ENCODE data around the gene MAP2. TPM values are rescaled to one million over a fixed set of nuclear protein-coding genes. Genes with fewer than 3 reads are reported as not detected.

MAP2 gene
- total RNA-seq, 4 donors from 2014 or later: 18.9 to 36.4 (median 25.3) TPM

- ATAC-seq (ENCODE audit: low FRiP score) (no peak), DNase-seq (ENCODE audit: low spot score) (no peak)
- TF ChIP-seq, protein P1, sequence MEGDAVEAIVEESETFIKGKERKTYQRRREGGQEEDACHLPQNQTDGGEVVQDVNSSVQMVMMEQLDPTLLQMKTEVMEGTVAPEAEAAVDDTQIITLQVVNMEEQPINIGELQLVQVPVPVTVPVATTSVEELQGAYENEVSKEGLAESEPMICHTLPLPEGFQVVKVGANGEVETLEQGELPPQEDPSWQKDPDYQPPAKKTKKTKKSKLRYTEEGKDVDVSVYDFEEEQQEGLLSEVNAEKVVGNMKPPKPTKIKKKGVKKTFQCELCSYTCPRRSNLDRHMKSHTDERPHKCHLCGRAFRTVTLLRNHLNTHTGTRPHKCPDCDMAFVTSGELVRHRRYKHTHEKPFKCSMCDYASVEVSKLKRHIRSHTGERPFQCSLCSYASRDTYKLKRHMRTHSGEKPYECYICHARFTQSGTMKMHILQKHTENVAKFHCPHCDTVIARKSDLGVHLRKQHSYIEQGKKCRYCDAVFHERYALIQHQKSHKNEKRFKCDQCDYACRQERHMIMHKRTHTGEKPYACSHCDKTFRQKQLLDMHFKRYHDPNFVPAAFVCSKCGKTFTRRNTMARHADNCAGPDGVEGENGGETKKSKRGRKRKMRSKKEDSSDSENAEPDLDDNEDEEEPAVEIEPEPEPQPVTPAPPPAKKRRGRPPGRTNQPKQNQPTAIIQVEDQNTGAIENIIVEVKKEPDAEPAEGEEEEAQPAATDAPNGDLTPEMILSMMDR (IDR thresholded peaks at IDR 0.05): no peak
These were observed 1.1 kb downstream of the MAP2 start for GRCh38 chr2:209424781-209425470.

DNA sequence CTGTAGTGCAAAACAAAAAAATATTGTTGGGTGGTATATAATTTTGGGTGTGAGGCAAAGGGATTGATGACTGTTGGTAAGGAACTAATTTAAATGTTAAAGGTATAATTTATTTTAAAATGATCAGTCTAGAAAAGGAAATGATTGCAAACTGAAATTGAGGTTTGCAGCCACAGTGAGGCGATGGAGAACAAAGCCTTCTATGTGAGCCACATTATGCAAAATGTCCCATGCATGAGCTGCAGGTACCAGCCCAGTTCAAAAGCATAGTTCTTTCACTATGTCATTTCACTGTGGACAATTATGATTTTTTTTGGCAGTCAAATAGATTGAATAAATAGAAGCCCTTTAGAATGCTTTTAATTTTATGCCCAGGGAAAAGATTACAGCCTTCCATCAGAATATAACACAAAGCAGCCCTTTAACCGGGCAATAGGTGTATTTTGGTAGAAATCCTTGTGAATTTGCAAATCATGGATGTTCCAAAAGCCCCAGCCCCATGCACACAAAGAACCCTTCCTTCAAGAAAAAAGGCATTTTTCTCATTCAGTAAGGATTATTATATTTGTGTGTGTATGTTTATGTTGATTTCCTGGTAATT, 1.7 kb downstream of the MAP2 start:
- DNase-seq (ENCODE audit: low spot score) (no peak), ATAC-seq (ENCODE audit: low FRiP score) (no peak)
- TF ChIP-seq, protein P1 (IDR thresholded peaks at IDR 0.05): no peak

DNA sequence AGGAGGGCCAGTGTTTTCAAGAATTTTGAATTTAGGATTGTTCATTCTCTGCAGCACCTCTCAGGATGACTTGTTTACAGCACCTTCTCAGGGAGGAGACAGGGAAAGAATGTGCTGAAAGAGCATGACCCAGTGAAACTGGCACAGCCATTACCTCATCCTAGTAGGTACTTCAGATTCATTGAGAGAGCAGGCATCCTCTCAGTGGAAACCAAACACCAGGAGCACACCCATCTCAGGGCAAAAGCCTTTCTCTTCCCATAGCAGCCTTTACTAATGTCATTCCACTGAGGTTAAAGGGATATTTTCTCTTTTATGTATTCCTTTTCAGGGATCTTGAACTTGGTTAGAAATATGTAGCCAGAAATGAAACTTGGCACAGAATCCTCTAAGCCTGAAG, 2.6 kb downstream of the MAP2 start:
- DNase-seq (ENCODE audit: low spot score): no peak
- TF ChIP-seq, protein P1 (IDR thresholded peaks at IDR 0.05): no peak
- no peak for ATAC-seq (ENCODE audit: low FRiP score)

DNA sequence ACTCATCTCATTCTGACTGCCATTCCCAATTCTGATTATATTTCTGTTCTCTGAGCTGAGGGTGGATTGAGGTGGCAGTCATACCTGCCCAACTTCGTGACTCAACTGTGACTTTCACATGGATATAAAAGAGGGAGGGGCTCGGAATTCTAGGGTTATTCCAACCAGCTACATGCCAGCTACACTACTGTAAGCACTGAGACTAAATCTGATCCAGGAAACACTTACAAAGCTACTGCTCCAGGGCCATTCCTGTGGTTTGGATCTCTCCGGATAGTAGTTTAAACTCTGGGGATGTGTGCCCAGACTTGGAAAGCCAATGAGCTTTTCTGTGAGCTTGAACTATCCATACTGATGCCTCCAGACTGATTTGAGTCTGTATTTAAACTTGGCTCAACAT, 7.9 kb downstream of the MAP2 start:
- TF ChIP-seq, protein P1 (IDR thresholded peaks at IDR 0.05): no peak
- DNase-seq (ENCODE audit: low spot score) (no peak), ATAC-seq (ENCODE audit: low FRiP score) (no peak)

- ATAC-seq (ENCODE audit: low FRiP score) (no peak), DNase-seq (ENCODE audit: low spot score) (no peak)
- TF ChIP-seq, protein P1 (IDR thresholded peaks at IDR 0.05): no peak
These were observed 17.7 kb downstream of the MAP2 start for GRCh38 chr2:209441541-209441940.

DNA sequence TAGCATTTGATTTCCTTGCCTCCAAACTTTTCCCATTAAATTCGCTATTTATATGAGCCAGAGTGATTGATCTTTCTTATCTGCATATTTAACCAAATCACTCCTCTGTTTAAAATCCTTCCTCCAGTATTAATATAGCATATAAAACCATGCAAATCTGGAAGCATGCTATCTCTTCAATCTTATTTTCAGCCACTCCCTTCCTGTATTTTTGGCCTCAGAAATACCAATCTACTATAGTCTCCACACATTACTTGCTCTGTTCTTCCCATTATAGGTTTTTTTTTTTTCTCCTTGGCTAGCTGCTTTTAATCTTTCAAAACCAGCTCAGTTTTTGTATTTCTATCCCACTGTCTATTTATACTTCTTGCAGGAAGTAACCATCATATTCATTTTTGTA, 19.1 kb downstream of the MAP2 start:
- TF ChIP-seq, protein P1 (IDR thresholded peaks at IDR 0.05): no peak
- no peak for ATAC-seq (ENCODE audit: low FRiP score)
- no peak for DNase-seq (ENCODE audit: low spot score)

DNA sequence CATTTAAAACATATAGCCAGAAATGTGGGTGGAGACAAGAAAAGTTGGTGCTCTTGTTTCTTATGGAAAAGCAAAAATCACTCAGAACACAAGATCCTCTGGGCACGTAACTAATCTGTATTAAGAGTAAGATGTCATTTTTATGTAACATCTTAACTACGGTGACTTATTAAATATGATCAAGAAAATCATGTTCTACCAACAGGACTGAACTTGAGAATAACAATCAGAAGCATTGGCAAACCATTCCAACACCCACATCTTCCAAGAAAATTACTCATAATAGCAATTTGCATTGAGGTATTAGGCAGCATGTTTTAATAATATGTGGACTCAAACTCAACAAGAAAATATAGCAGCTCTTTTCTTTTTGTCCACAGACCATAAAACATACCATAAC, 21.6 kb downstream of the MAP2 start:
- DNase-seq (ENCODE audit: low spot score): no peak
- TF ChIP-seq, protein P1 (IDR thresholded peaks at IDR 0.05): no peak
- no peak for ATAC-seq (ENCODE audit: low FRiP score)
